ENCODE results near the gene PSENEN. TPM values are rescaled to one million over a fixed set of nuclear protein-coding genes. Genes with fewer than 3 reads are reported as not detected.
A peak's percentile ranks its signal among the peaks of the same experiment; 100 is the strongest.

Gene PSENEN
- total RNA-seq, 1 donor: 11.6 TPM

- H3K9me3 ChIP-seq (ENCODE audit: low read depth, low read length): no peaks in the 10 kb centered on the region
- peak overlapping the region; percentile 29 for H2AFZ ChIP-seq (ENCODE audit: low read length)
- TF ChIP-seq, protein P1, sequence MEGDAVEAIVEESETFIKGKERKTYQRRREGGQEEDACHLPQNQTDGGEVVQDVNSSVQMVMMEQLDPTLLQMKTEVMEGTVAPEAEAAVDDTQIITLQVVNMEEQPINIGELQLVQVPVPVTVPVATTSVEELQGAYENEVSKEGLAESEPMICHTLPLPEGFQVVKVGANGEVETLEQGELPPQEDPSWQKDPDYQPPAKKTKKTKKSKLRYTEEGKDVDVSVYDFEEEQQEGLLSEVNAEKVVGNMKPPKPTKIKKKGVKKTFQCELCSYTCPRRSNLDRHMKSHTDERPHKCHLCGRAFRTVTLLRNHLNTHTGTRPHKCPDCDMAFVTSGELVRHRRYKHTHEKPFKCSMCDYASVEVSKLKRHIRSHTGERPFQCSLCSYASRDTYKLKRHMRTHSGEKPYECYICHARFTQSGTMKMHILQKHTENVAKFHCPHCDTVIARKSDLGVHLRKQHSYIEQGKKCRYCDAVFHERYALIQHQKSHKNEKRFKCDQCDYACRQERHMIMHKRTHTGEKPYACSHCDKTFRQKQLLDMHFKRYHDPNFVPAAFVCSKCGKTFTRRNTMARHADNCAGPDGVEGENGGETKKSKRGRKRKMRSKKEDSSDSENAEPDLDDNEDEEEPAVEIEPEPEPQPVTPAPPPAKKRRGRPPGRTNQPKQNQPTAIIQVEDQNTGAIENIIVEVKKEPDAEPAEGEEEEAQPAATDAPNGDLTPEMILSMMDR (IDR thresholded peaks at IDR 0.05; ENCODE audit: extremely low read depth, low read depth, low read length): no peak
- peaks cover 25% of the 10 kb centered on the region for H4K20me1 ChIP-seq (ENCODE audit: insufficient read depth, low read length)
- peaks cover 17% of the 10 kb centered on the region for H3K4me1 ChIP-seq (ENCODE audit: insufficient read depth, low read length)
- H3K4me2 ChIP-seq (ENCODE audit: insufficient read depth, low read length): peak overlapping the region; percentile 84
- DNase-seq (ENCODE audit: insufficient read length, low spot score, missing footprints): peak; percentile 96
- H3K27me3 ChIP-seq (ENCODE audit: insufficient read depth, low read length): no peaks in the 10 kb centered on the region
- H3K4me3 ChIP-seq (ENCODE audit: insufficient read depth, low read length): peak overlapping the region; percentile 90
- peaks cover 27% of the 10 kb centered on the region for H3K36me3 ChIP-seq (ENCODE audit: insufficient read depth, low read length)
- peaks cover 50% of the 10 kb centered on the region for H3K79me2 ChIP-seq (ENCODE audit: insufficient read depth, low read length)
- peak overlapping the region; percentile 56 for H3K27ac ChIP-seq (ENCODE audit: low read depth, low read length)
Observed at GRCh38 chr19:35718345-35719041, 27.0 kb upstream of the PSENEN start.

GRCh38 chr19:35719402-35720162, 25.9 kb upstream of the PSENEN start:
- peaks cover 17% of the 10 kb centered on the region for H3K4me1 ChIP-seq (ENCODE audit: insufficient read depth, low read length)

DNA sequence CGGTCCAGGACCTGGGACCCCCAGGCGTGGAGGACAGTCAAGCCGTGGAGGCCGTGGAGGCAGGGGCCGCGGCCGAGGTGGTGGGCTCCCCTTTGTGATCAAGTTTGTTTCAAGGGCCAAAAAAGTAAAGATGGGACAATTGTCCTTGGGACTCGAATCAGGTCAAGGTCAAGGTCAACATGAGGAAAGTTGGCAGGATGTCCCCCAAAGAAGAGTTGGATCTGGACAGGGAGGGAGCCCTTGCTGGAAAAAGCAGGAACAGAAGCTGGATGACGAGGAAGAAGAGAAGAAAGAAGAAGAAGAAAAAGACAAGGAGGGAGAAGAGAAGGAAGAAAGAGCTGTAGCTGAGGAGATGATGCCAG, 25.3 kb upstream of the PSENEN start:
- DNase-seq (ENCODE audit: insufficient read length, low spot score, missing footprints): peak; percentile 72
- Histone ChIP-seq H3K79me2 (ENCODE audit: insufficient read depth, low read length) (peaks cover 50% of the 10 kb centered on the region), H3K36me3 (ENCODE audit: insufficient read depth, low read length) (peaks cover 43% of the 10 kb centered on the region), H3K27ac (ENCODE audit: low read depth, low read length) (no peak overlapping the region), H3K9me3 (ENCODE audit: low read depth, low read length) (no peaks in the 10 kb centered on the region), H2AFZ (ENCODE audit: low read length) (no peak overlapping the region), H3K4me1 (ENCODE audit: insufficient read depth, low read length) (peaks cover 17% of the 10 kb centered on the region), H3K27me3 (ENCODE audit: insufficient read depth, low read length) (no peaks in the 10 kb centered on the region), H3K4me2 (ENCODE audit: insufficient read depth, low read length) (no peak overlapping the region), H4K20me1 (ENCODE audit: insufficient read depth, low read length) (peaks cover 25% of the 10 kb centered on the region), H3K4me3 (ENCODE audit: insufficient read depth, low read length) (no peak overlapping the region)
- TF ChIP-seq, protein P1 (IDR thresholded peaks at IDR 0.05; ENCODE audit: extremely low read depth, low read depth, low read length): no peak

More at GRCh38 chr19:35719402-35720162, 25.9 kb upstream of the PSENEN start:
- H2AFZ ChIP-seq (ENCODE audit: low read length): no peak overlapping the region
- TF ChIP-seq, protein P1 (IDR thresholded peaks at IDR 0.05; ENCODE audit: extremely low read depth, low read depth, low read length): no peak
- H3K9me3 ChIP-seq (ENCODE audit: low read depth, low read length): no peaks in the 10 kb centered on the region
- H3K27me3 ChIP-seq (ENCODE audit: insufficient read depth, low read length): no peaks in the 10 kb centered on the region
- H3K27ac ChIP-seq (ENCODE audit: low read depth, low read length): no peak overlapping the region
- peak overlapping the region; percentile 84 for H3K4me2 ChIP-seq (ENCODE audit: insufficient read depth, low read length)
- H4K20me1 ChIP-seq (ENCODE audit: insufficient read depth, low read length): peaks cover 25% of the 10 kb centered on the region
- H3K36me3 ChIP-seq (ENCODE audit: insufficient read depth, low read length): peaks cover 37% of the 10 kb centered on the region
- DNase-seq (ENCODE audit: insufficient read length, low spot score, missing footprints): peak; percentile 85
- H3K4me3 ChIP-seq (ENCODE audit: insufficient read depth, low read length): peak overlapping the region; percentile 90
- peaks cover 50% of the 10 kb centered on the region for H3K79me2 ChIP-seq (ENCODE audit: insufficient read depth, low read length)

GRCh38 chr19:35720648-35721047, 24.8 kb upstream of the PSENEN start:
- H3K36me3 ChIP-seq (ENCODE audit: insufficient read depth, low read length): peaks cover 48% of the 10 kb centered on the region
- H3K4me2 ChIP-seq (ENCODE audit: insufficient read depth, low read length): no peak overlapping the region
- H2AFZ ChIP-seq (ENCODE audit: low read length): no peak overlapping the region
- DNase-seq (ENCODE audit: insufficient read length, low spot score, missing footprints): peak; percentile 80
- H4K20me1 ChIP-seq (ENCODE audit: insufficient read depth, low read length): peaks cover 25% of the 10 kb centered on the region
- no peak overlapping the region for H3K27ac ChIP-seq (ENCODE audit: low read depth, low read length)
- H3K9me3 ChIP-seq (ENCODE audit: low read depth, low read length): no peaks in the 10 kb centered on the region
- H3K4me1 ChIP-seq (ENCODE audit: insufficient read depth, low read length): peaks cover 16% of the 10 kb centered on the region
- TF ChIP-seq, protein P1 (IDR thresholded peaks at IDR 0.05; ENCODE audit: extremely low read depth, low read depth, low read length): no peak
- peaks cover 49% of the 10 kb centered on the region for H3K79me2 ChIP-seq (ENCODE audit: insufficient read depth, low read length)
- H3K27me3 ChIP-seq (ENCODE audit: insufficient read depth, low read length): no peaks in the 10 kb centered on the region
- no peak overlapping the region for H3K4me3 ChIP-seq (ENCODE audit: insufficient read depth, low read length)
